ENCODE data around the gene FXYD6. TPM values are rescaled to one million over a fixed set of nuclear protein-coding genes. Genes with fewer than 3 reads are reported as not detected.

FXYD6 gene
- total and polyA plus RNA-seq, 9 of the 15 experiments (the other 6 are each of a cell fraction or from before 2014, with no cell fraction given), result 0.07 to 0.35 TPM; not detected in 7

GRCh38 chr11:117907276-117908108 lies 31.0 kb upstream of the FXYD6 start (continued):
- TF ChIP-seq MGA (IDR thresholded peaks at IDR 0.05), result peak; percentile 71
- no peak for TF ChIP-seq ZBTB33 (CRISPR knock-in tag; IDR thresholded peaks at IDR 0.05)
- no peak for TF ChIP-seq NCOA6 (IDR thresholded peaks at IDR 0.05)
- TF ChIP-seq ZNF609 (CRISPR knock-in tag; IDR thresholded peaks at IDR 0.05; ENCODE audit: borderline replicate concordance), result no peak
- no peak for TF ChIP-seq PYGO2 (tag; IDR thresholded peaks at IDR 0.05)
- TF ChIP-seq ZFX (CRISPR knock-in tag; IDR thresholded peaks at IDR 0.05), result no peak; the same call in 1 of the 2 replicates
- TF ChIP-seq ZNF436 (CRISPR knock-in tag; IDR thresholded peaks at IDR 0.05), result no peak

All from K562 (cell line).